ENCODE data around the gene ADARB1.

Gene ADARB1

GRCh38 chr21:45111703-45112102 lies 37.3 kb downstream of the ADARB1 start (continued):
- TF ChIP-seq POU6F1 (CRISPR knock-in tag; IDR thresholded peaks at IDR 0.05; ENCODE audit: borderline replicate concordance, low read depth) (no peak), PPARA (CRISPR knock-in tag; IDR thresholded peaks at IDR 0.05; ENCODE audit: borderline replicate concordance) (no peak), ZNF565 (CRISPR knock-in tag; conservative IDR thresholded peaks at IDR 0.05; ENCODE audit: low read depth) (no peak), ZNF8 (CRISPR knock-in tag; IDR thresholded peaks at IDR 0.05) (no peak), ZFP30 (CRISPR knock-in tag; IDR thresholded peaks at IDR 0.05) (no peak)

- ATAC-seq: no peak; the same call in 2 of the 3 replicates
- TF ChIP-seq ZNF70 (CRISPR knock-in tag; IDR thresholded peaks at IDR 0.05) (no peak), RARB (CRISPR knock-in tag; IDR thresholded peaks at IDR 0.05) (no peak), CREB5 (CRISPR knock-in tag; IDR thresholded peaks at IDR 0.05; ENCODE audit: low read depth) (no peak), TSHZ2 (CRISPR knock-in tag; IDR thresholded peaks at IDR 0.05) (no peak), ZFP30 (CRISPR knock-in tag; IDR thresholded peaks at IDR 0.05) (no peak), ISL1 (CRISPR knock-in tag; IDR thresholded peaks at IDR 0.05) (no peak), BACH2 (CRISPR knock-in tag; IDR thresholded peaks at IDR 0.05; ENCODE audit: borderline replicate concordance) (no peak), ZFP3 (CRISPR knock-in tag; IDR thresholded peaks at IDR 0.05) (no peak), ESRRG (CRISPR knock-in tag; IDR thresholded peaks at IDR 0.05) (no peak), ZNF565 (CRISPR knock-in tag; conservative IDR thresholded peaks at IDR 0.05; ENCODE audit: low read depth) (no peak), POU6F1 (CRISPR knock-in tag; IDR thresholded peaks at IDR 0.05; ENCODE audit: borderline replicate concordance, low read depth) (no peak), OSR1 (CRISPR knock-in tag; IDR thresholded peaks at IDR 0.05) (no peak)
These were observed 38.0 kb downstream of the ADARB1 start for GRCh38 chr21:45112371-45112770.

- ATAC-seq: no peak
- TF ChIP-seq ZNF565 (CRISPR knock-in tag; conservative IDR thresholded peaks at IDR 0.05; ENCODE audit: low read depth): no peak
- no peak for TF ChIP-seq GLIS3 (CRISPR knock-in tag; IDR thresholded peaks at IDR 0.05)
- TF ChIP-seq ZNF70 (CRISPR knock-in tag; IDR thresholded peaks at IDR 0.05): no peak
- no peak for TF ChIP-seq ISL1 (CRISPR knock-in tag; IDR thresholded peaks at IDR 0.05)
- no peak for TF ChIP-seq CSDC2 (CRISPR knock-in tag; IDR thresholded peaks at IDR 0.05)
- no peak for TF ChIP-seq RARB (CRISPR knock-in tag; IDR thresholded peaks at IDR 0.05)
- no peak for TF ChIP-seq POU6F1 (CRISPR knock-in tag; IDR thresholded peaks at IDR 0.05; ENCODE audit: borderline replicate concordance, low read depth)
- TF ChIP-seq PATZ1 (CRISPR knock-in tag; IDR thresholded peaks at IDR 0.05; ENCODE audit: borderline replicate concordance): no peak
- no peak for TF ChIP-seq CREB5 (CRISPR knock-in tag; IDR thresholded peaks at IDR 0.05; ENCODE audit: low read depth)
- no peak for TF ChIP-seq TCF4 (CRISPR knock-in tag; IDR thresholded peaks at IDR 0.05; ENCODE audit: borderline replicate concordance)
- no peak for TF ChIP-seq ZNF8 (CRISPR knock-in tag; IDR thresholded peaks at IDR 0.05)
- no peak for TF ChIP-seq OSR1 (CRISPR knock-in tag; IDR thresholded peaks at IDR 0.05)
- no peak for TF ChIP-seq ZFP30 (CRISPR knock-in tag; IDR thresholded peaks at IDR 0.05)
- no peak for TF ChIP-seq SNAI2 (CRISPR knock-in tag; IDR thresholded peaks at IDR 0.05)
- TF ChIP-seq CSRNP3 (CRISPR knock-in tag; IDR thresholded peaks at IDR 0.05): no peak
- no peak for TF ChIP-seq TOX (CRISPR knock-in tag; IDR thresholded peaks at IDR 0.05; ENCODE audit: borderline replicate concordance)
These were observed 39.2 kb downstream of the ADARB1 start for GRCh38 chr21:45113543-45113942.
